ENCODE results near the gene MDN1. TPM values are rescaled to one million over a fixed set of nuclear protein-coding genes. Genes with fewer than 3 reads are reported as not detected.

Gene MDN1
- total RNA-seq, 1 experiment from 2014 or later: 53.6 TPM

DNA sequence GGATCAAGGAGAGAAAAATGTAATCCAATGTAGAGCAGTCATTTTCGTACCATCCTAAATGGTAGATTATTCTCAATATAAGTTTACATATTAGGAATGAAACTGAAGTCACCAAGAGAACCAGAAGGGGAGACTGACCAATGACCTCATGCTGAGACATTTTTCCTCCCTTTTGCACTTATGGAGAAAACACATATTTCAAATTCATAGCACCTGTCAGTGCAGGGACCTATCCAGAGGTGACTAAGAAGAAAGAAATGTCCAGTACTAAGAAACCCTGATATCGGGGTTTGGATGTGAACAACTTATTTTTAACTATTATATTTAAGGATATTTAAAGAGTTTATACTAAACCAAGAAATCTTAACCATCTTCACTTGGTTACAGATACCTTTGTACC, 164.5 kb downstream of the MDN1 start:
- no peak for DNase-seq (ENCODE audit: low read depth, low spot score)
- Histone ChIP-seq H2AFZ (ENCODE audit: low read depth, low read length, poor library complexity, severe bottlenecking) (no peak overlapping the region), H3K9me2 (ENCODE audit: insufficient read depth) (no peaks in the 10 kb centered on the region), H3K79me2 (ENCODE audit: insufficient read depth, low read length) (no peaks in the 10 kb centered on the region), H3K4me3 (replicated peaks in 1 of 2; ENCODE audit: low read depth in 1 of 2, low read length in 2 of 2) (no peak overlapping the region), H3K4me2 (ENCODE audit: low read length) (no peak overlapping the region), H3K36me3 (ENCODE audit: control insufficient read depth in 1 of 2, insufficient read depth in 2 of 2, low read length in 2 of 2) (peaks cover 56 to 60% of the 10 kb centered on the region in 2 experiments), H3K27ac (ENCODE audit: low read depth, low read length) (no peak overlapping the region), H3K9me3 (ENCODE audit: control insufficient read depth in 1 of 2, insufficient read depth in 1 of 2, low read depth in 1 of 2, low read length in 2 of 2) (no peaks in the 10 kb centered on the region), H4K20me1 (ENCODE audit: insufficient read depth) (no peaks in the 10 kb centered on the region), H3K4me1 (ENCODE audit: control insufficient read depth in 1 of 2, insufficient read depth in 2 of 2, low read length in 2 of 2) (no peaks in the 10 kb centered on the region), H3K9ac (ENCODE audit: low read length) (no peak overlapping the region), H3K27me3 (ENCODE audit: insufficient read depth, low read length) (no peaks in the 10 kb centered on the region)
- ATAC-seq: no peak
- ChIA-PET CTCF (no interaction called here), RAD21 (ENCODE audit: low non-redundant PET in 1 of 2, low total read pairs in 2 of 2, uncharacterized antibody in 2 of 2, unreplicated experiment in 2 of 2) (no interaction called here), POLR2A (no interaction called here)
- TF ChIP-seq, protein P1, sequence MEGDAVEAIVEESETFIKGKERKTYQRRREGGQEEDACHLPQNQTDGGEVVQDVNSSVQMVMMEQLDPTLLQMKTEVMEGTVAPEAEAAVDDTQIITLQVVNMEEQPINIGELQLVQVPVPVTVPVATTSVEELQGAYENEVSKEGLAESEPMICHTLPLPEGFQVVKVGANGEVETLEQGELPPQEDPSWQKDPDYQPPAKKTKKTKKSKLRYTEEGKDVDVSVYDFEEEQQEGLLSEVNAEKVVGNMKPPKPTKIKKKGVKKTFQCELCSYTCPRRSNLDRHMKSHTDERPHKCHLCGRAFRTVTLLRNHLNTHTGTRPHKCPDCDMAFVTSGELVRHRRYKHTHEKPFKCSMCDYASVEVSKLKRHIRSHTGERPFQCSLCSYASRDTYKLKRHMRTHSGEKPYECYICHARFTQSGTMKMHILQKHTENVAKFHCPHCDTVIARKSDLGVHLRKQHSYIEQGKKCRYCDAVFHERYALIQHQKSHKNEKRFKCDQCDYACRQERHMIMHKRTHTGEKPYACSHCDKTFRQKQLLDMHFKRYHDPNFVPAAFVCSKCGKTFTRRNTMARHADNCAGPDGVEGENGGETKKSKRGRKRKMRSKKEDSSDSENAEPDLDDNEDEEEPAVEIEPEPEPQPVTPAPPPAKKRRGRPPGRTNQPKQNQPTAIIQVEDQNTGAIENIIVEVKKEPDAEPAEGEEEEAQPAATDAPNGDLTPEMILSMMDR (IDR thresholded peaks at IDR 0.05 in 2 of 3, conservative IDR thresholded peaks at IDR 0.05 in 1 of 3; ENCODE audit: borderline replicate concordance in 1 of 3, insufficient read depth in 1 of 3, low read depth in 2 of 3, low read length in 2 of 3): no peak
- no peak for TF ChIP-seq CBX3 (IDR thresholded peaks at IDR 0.05; ENCODE audit: low read depth)
- TF ChIP-seq SRF (IDR thresholded peaks at IDR 0.05; ENCODE audit: low read depth): no peak
- TF ChIP-seq, protein P2, sequence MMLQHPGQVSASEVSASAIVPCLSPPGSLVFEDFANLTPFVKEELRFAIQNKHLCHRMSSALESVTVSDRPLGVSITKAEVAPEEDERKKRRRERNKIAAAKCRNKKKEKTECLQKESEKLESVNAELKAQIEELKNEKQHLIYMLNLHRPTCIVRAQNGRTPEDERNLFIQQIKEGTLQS (IDR thresholded peaks at IDR 0.05): no peak
- TF ChIP-seq CEBPB (IDR thresholded peaks at IDR 0.05; ENCODE audit: low read depth): no peak
- TF ChIP-seq POLR2A (IDR thresholded peaks at IDR 0.05; ENCODE audit: borderline replicate concordance, extremely low read depth, insufficient read depth, insufficient read length): no peak
- TF ChIP-seq EGR1 (IDR thresholded peaks at IDR 0.05; ENCODE audit: low read depth): no peak
- TF ChIP-seq JUND (IDR thresholded peaks at IDR 0.05): no peak
- TF ChIP-seq RAD21 (IDR thresholded peaks at IDR 0.05; ENCODE audit: low read depth): no peak
- no peak for TF ChIP-seq EZH2phosphoT487 (IDR thresholded peaks at IDR 0.05; ENCODE audit: borderline replicate concordance)
- TF ChIP-seq SIN3A (IDR thresholded peaks at IDR 0.05; ENCODE audit: low read depth): no peak
- TF ChIP-seq TCF7L2 (IDR thresholded peaks at IDR 0.05; ENCODE audit: borderline replicate concordance, extremely low read depth, insufficient read depth, insufficient read length): no peak
- TF ChIP-seq POLR2AphosphoS5 (IDR thresholded peaks at IDR 0.05; ENCODE audit: low read depth, low read length): no peak
- TF ChIP-seq, protein P3, sequence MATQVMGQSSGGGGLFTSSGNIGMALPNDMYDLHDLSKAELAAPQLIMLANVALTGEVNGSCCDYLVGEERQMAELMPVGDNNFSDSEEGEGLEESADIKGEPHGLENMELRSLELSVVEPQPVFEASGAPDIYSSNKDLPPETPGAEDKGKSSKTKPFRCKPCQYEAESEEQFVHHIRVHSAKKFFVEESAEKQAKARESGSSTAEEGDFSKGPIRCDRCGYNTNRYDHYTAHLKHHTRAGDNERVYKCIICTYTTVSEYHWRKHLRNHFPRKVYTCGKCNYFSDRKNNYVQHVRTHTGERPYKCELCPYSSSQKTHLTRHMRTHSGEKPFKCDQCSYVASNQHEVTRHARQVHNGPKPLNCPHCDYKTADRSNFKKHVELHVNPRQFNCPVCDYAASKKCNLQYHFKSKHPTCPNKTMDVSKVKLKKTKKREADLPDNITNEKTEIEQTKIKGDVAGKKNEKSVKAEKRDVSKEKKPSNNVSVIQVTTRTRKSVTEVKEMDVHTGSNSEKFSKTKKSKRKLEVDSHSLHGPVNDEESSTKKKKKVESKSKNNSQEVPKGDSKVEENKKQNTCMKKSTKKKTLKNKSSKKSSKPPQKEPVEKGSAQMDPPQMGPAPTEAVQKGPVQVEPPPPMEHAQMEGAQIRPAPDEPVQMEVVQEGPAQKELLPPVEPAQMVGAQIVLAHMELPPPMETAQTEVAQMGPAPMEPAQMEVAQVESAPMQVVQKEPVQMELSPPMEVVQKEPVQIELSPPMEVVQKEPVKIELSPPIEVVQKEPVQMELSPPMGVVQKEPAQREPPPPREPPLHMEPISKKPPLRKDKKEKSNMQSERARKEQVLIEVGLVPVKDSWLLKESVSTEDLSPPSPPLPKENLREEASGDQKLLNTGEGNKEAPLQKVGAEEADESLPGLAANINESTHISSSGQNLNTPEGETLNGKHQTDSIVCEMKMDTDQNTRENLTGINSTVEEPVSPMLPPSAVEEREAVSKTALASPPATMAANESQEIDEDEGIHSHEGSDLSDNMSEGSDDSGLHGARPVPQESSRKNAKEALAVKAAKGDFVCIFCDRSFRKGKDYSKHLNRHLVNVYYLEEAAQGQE (IDR thresholded peaks at IDR 0.05; ENCODE audit: low read depth): no peak
- TF ChIP-seq ZFX (IDR thresholded peaks at IDR 0.05): no peak
- TF ChIP-seq, protein P4, sequence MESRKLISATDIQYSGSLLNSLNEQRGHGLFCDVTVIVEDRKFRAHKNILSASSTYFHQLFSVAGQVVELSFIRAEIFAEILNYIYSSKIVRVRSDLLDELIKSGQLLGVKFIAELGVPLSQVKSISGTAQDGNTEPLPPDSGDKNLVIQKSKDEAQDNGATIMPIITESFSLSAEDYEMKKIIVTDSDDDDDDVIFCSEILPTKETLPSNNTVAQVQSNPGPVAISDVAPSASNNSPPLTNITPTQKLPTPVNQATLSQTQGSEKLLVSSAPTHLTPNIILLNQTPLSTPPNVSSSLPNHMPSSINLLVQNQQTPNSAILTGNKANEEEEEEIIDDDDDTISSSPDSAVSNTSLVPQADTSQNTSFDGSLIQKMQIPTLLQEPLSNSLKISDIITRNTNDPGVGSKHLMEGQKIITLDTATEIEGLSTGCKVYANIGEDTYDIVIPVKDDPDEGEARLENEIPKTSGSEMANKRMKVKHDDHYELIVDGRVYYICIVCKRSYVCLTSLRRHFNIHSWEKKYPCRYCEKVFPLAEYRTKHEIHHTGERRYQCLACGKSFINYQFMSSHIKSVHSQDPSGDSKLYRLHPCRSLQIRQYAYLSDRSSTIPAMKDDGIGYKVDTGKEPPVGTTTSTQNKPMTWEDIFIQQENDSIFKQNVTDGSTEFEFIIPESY (IDR thresholded peaks at IDR 0.05; ENCODE audit: extremely low read depth, insufficient replicate concordance, low read length): no peak
- no peak for TF ChIP-seq ZNF274 (IDR thresholded peaks at IDR 0.05; ENCODE audit: low read depth, low read length)
- intact Hi-C loops (cut with micrococcal nuclease): no loop called here
- no TSS peak for BruUV-seq (replicated peaks)
